GM23248 (cell line): ENCODE measurements around the gene PLCH2.

Experiments used
- EZH2 ChIP-seq: fragments of 200-600 bp; sonication (generic); IDR thresholded peaks from 2 replicates; pipeline ENCODE4 v1.6.1; 2018; ENCODE audit warnings: antibody characterized with exemption, mild to moderate bottlenecking; ENCODE audit not compliant: insufficient read depth, poor library complexity, severe bottlenecking
- EZH2phosphoT487 ChIP-seq: fragments of 200-600 bp; sonication (generic); IDR thresholded peaks from 2 replicates; pipeline ENCODE4 v1.6.1; 2018; ENCODE audit warnings: antibody characterized with exemption, moderate library complexity, mild to moderate bottlenecking, low read depth; ENCODE audit not compliant: insufficient read depth

DNA sequence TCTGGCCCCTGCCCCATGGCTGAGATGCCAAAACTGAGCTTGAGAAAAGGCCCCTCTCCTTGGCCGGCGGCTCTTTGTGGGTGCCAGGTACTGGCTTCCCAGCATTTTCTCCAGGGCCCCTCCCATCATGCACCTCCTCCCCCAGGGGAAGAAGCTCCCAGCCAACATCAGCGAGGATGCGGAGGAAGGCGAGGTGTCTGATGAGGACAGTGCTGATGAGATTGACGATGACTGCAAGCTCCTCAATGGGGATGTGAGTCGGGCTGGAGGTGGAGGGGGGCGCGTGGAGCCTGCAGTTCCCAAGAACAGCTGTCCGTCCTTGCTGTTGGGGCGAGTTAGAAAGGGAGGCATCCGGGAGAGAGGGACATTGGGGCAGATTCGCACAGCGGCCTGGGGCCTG, 13.5 kb downstream of the PLCH2 start:
- TF ChIP-seq EZH2 (no peak), EZH2phosphoT487 (no peak)
